Tibial nerve (tissue), 3 donors: Measurements from ENCODE around the gene BLOC1S3.

Experiments used
- CTCF ChIP-seq, 5 experiments: fragments of 200-600 bp in 3 of 5; fragments of 450-650 bp in 2 of 5; sonication (generic) in 3 of 5; IDR thresholded peaks; one replicate each; pipeline ENCODE4 v1.5.1; 2016 to 2019; ENCODE audit warnings: antibody characterized with exemption in 5 of 5, mild to moderate bottlenecking in 3 of 5, moderate library complexity in 2 of 5
- POLR2A ChIP-seq, 2 donors: fragments of 450-650 bp; IDR thresholded peaks; one replicate each; pipeline ENCODE4 v1.6.1; 2017; ENCODE audit warnings: antibody characterized with exemption in 2 of 2, mild to moderate bottlenecking in 2 of 2, moderate library complexity in 2 of 2

DNA sequence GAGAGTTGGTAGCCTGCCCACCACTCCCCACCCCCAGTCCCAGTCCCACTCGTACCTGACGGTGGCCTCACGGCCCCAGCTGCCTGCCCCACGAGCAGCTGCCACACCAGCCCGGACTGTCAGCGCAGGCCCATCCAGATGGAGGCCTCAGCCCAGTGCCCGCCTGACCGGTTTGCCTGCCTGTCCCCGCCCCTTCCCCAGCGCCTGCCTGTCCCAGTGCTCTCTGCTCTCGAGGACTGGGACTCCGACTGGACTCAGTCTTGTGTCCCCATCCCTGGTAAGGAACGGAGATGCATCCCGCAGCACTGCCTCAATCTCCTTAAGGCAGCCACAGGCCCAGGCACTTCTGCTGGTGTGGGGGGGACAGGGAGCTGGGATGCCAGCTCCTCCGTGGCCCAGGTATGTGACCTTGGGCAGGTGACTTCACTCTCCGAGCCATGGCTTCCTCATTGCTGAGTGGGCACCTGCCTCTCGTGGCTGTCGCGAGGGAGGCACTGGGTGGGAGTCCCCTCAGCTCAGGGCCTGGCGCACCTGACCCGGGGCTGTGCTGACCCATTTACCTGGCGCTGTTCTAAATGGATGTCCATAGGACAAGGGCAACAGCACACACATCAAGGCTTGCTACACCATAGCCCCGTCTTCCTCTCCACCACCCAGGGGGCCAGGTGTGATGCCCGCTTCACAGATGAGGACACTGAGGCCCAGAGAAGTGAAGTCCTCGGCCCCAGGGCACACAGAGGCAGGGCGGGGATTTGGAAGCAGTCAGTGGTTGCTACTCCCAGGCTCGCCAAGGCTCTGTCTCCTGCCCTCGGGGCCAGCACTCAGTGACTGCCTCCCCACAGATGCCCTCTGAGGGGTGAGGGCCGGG is 17.5 kb upstream of the BLOC1S3 start, which contains the start of gene NKPD1:
- TF ChIP-seq POLR2A (IDR thresholded peaks at IDR 0.05): no peak
- TF ChIP-seq CTCF (IDR thresholded peaks at IDR 0.05): no peak
